Activated CD8-positive, alpha-beta T cell treated with anti-CD3 and anti-CD28 coated beads, Interleukin-2, amount 10 ng/mL, durations not matched to agents 7 days and 5 days (primary cell): ENCODE measurements around the gene SLIT1. TPM values are rescaled to one million over a fixed set of nuclear protein-coding genes. Genes with fewer than 3 reads are reported as not detected.

ENCODE experiments used
- ATAC-seq: fragments of 150-1000 bp; cut with Tn5 transposase; one replicate; pipeline ENCODE4 v1.10.0; 2021; ENCODE audit warnings: moderate library complexity
- CTCF ChIA-PET: fragments of 350-600 bp; sonication (Branson Sonifier 250); formaldehyde crosslinking; loops from one replicate; lab custom pipeline; 2021; ENCODE audit warnings: antibody characterized with exemption; lab: Charles Lee
- POLR2A ChIA-PET: fragments of 350-600 bp; sonication (Branson Sonifier 250); formaldehyde crosslinking; loops from one replicate; lab custom pipeline; 2021; ENCODE audit warnings: antibody characterized with exemption; lab: Charles Lee
- DNase-seq: peaks from one replicate; pipeline ENCODE4 v3.0.0-alpha.2; 2020
- H3K27ac Mint-ChIP-seq: one replicate; pipeline ENCODE4 v1.8.0; 2021; ENCODE audit warnings: mild to moderate bottlenecking, mixed read lengths
- H3K27me3 Mint-ChIP-seq: one replicate; pipeline ENCODE4 v1.8.0; 2021; ENCODE audit warnings: low read depth, mixed read lengths
- H3K36me3 Mint-ChIP-seq: one replicate; pipeline ENCODE4 v1.8.0; 2021; ENCODE audit warnings: low read depth, mixed read lengths
- H3K4me1 Mint-ChIP-seq: one replicate; pipeline ENCODE4 v1.8.0; 2021; ENCODE audit warnings: low read depth, mixed read lengths
- H3K4me3 Mint-ChIP-seq: one replicate; pipeline ENCODE4 v1.8.0; 2021; ENCODE audit warnings: mild to moderate bottlenecking, mixed read lengths
- H3K9me3 Mint-ChIP-seq: one replicate; pipeline ENCODE4 v1.8.0; 2022; ENCODE audit warnings: mixed read lengths; ENCODE audit not compliant: insufficient read depth
- total RNA-seq, 2 experiments: library from RNA; stranded (reverse); gene quantifications; one replicate each; pipeline ENCODE4 v1.2.3, GENCODE V29; 2021

The SLIT1 gene
- total RNA-seq = under 1 TPM; 0.70 to 0.71 TPM

DNA sequence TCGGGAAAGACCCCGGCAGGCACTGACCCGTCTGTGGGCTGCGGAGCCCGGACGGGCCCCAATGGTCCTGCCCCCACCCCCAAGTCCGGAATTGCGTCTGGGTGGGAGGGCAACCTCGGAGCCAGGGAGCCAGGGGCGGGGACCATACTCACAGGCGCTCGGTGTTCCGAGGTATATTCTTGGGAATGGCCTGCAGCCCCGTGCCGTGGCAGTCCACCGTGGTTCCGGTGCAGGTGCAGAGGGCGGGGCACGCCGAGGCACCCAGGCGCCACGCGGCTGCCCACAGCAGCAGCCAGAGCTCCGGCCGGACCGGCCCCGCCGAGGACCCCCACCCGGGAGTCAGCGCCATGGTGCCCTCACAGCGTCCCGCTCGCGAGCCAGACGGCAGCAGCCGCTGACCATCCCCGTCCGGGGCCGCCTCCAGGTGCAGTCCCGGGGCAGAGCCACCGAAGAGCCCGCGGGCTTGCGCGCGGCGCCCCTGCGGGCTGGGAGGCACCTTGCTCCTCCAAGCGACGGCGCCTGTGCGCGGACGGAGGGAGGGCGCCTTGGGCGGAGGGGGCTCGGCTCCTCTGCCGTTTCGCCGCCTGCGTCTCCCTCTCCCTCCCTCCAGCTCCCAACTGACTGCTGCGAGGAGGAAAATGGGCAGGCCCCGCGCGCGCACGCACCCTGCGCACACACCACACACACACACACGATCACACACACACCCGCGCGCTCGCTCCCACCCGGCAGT, at the start of gene SLIT1:
SLIT1 (minus strand) TSS at position 634 of the 733 bp plus-strand sequence; CDS start at position 349, 285 bp downstream.
- H3K27ac Mint-ChIP-seq = no peak within 1 kb of the TSS
- ChIA-PET CTCF (no interaction called here), POLR2A (no interaction called here)
- H3K4me3 Mint-ChIP-seq = peak within 1 kb of the TSS; percentile 15
- H3K9me3 Mint-ChIP-seq = no peaks in the 10 kb centered on the region
- peak; percentile 22 for ATAC-seq
- DNase-seq = no peak
- peaks cover 6% of the 10 kb centered on the region for H3K4me1 Mint-ChIP-seq
- H3K27me3 Mint-ChIP-seq = peaks cover 67% of the 10 kb centered on the region
- H3K36me3 Mint-ChIP-seq = no peaks in the 10 kb centered on the region

GRCh38 chr10:97235353-97235752, 49.6 kb upstream of the SLIT1 start:
- Mint-ChIP-seq H3K4me3 (no peak overlapping the region), H3K36me3 (peaks cover 28% of the 10 kb centered on the region), H3K9me3 (no peaks in the 10 kb centered on the region), H3K27me3 (no peaks in the 10 kb centered on the region), H3K27ac (no peak overlapping the region), H3K4me1 (peaks cover 3% of the 10 kb centered on the region)
- POLR2A ChIA-PET = interaction anchor here (0.8 kb wide), 1 partner anchor 16 kb away, joined by 3 read pairs; no protein-coding TSS in a partner anchor
- CTCF ChIA-PET = interaction anchor here (0.6 to 3.8 kb wide), 11 partner anchors 9 to 210 kb away, joined by 3 to 27 read pairs (median 8); no protein-coding TSS in a partner anchor
- no peak for ATAC-seq
- no peak for DNase-seq

GRCh38 chr10:97234400-97234799, 48.6 kb upstream of the SLIT1 start:
- peaks cover 3% of the 10 kb centered on the region for H3K4me1 Mint-ChIP-seq
- no peaks in the 10 kb centered on the region for H3K27me3 Mint-ChIP-seq
- H3K36me3 Mint-ChIP-seq = peaks cover 38% of the 10 kb centered on the region
- H3K27ac Mint-ChIP-seq = no peak overlapping the region
- CTCF ChIA-PET = interaction anchor here (0.7 to 3.8 kb wide), 10 partner anchors 8 to 205 kb away, joined by 3 to 27 read pairs (median 8); no protein-coding TSS in a partner anchor
- POLR2A ChIA-PET = interaction anchor here (0.8 kb wide), 1 partner anchor 15 kb away, joined by 3 read pairs; no protein-coding TSS in a partner anchor
- no peak for DNase-seq
- ATAC-seq = peak; percentile 33
- no peak overlapping the region for H3K4me3 Mint-ChIP-seq
- H3K9me3 Mint-ChIP-seq = no peaks in the 10 kb centered on the region

GRCh38 chr10:97230146-97230545, 44.4 kb upstream of the SLIT1 start:
- Mint-ChIP-seq H3K36me3 (peaks cover 57% of the 10 kb centered on the region), H3K27ac (no peak overlapping the region), H3K27me3 (no peaks in the 10 kb centered on the region), H3K4me3 (no peak overlapping the region), H3K4me1 (peaks cover 3% of the 10 kb centered on the region), H3K9me3 (no peaks in the 10 kb centered on the region)
- no peak for DNase-seq
- ATAC-seq = no peak
- CTCF ChIA-PET = interaction anchor here (1.3 to 1.7 kb wide), 2 partner anchors 19 to 157 kb away, joined by 5 to 6 read pairs; no protein-coding TSS in a partner anchor
- POLR2A ChIA-PET = no interaction called here

DNA sequence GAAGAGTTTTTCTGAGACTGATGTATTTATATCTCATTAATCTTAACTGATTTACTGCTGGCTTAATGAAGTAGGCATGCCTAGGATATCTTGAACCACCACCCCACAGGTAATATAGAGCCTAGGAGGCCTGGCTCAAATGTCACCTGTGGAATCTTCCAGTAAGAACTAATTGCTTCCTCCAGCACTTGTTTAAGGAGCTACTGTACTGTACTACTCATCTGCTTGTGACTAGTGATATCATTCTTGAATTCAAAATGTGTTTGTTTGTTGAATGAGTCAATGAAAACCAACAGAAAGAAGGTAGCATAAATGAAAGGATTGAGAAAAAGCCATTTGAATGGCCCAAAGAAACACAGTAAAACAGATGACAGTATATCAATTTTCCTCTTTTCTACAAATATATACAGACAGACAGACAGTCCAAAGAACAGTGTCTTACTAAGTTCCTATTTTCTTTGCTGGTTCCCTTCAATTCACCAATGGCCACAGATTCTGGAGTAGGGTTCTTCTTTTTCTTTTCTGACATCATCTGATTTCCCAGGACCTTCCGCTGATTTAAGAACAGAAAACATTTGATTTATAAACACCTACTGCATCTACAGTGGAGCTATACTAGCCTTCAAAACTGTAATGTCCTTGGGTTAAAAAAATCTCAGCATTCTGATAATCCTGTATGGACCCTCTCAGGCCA, 43.7 kb upstream of the SLIT1 start:
- Mint-ChIP-seq H3K9me3 (no peaks in the 10 kb centered on the region), H3K36me3 (peaks cover 60% of the 10 kb centered on the region), H3K4me1 (peaks cover 10% of the 10 kb centered on the region), H3K27ac (no peak overlapping the region), H3K4me3 (no peak overlapping the region), H3K27me3 (no peaks in the 10 kb centered on the region)
- no peak for DNase-seq
- CTCF ChIA-PET = interaction anchor here (1.3 to 1.7 kb wide), 2 partner anchors 19 to 157 kb away, joined by 5 to 6 read pairs; no protein-coding TSS in a partner anchor
- ATAC-seq = no peak
- POLR2A ChIA-PET = no interaction called here

- Mint-ChIP-seq H3K4me3 (no peak overlapping the region), H3K9me3 (no peaks in the 10 kb centered on the region), H3K27me3 (no peaks in the 10 kb centered on the region), H3K36me3 (peaks cover 58% of the 10 kb centered on the region), H3K4me1 (peaks cover 14% of the 10 kb centered on the region), H3K27ac (no peak overlapping the region)
- no peak for DNase-seq
- ChIA-PET POLR2A (no interaction called here), CTCF (interaction anchor here (1.0 to 1.7 kb wide), 2 partner anchors 18 to 50 kb away, joined by 4 to 6 read pairs; no protein-coding TSS in a partner anchor)
- ATAC-seq = no peak
These were observed 43.0 kb upstream of the SLIT1 start for GRCh38 chr10:97228775-97229157.

DNA sequence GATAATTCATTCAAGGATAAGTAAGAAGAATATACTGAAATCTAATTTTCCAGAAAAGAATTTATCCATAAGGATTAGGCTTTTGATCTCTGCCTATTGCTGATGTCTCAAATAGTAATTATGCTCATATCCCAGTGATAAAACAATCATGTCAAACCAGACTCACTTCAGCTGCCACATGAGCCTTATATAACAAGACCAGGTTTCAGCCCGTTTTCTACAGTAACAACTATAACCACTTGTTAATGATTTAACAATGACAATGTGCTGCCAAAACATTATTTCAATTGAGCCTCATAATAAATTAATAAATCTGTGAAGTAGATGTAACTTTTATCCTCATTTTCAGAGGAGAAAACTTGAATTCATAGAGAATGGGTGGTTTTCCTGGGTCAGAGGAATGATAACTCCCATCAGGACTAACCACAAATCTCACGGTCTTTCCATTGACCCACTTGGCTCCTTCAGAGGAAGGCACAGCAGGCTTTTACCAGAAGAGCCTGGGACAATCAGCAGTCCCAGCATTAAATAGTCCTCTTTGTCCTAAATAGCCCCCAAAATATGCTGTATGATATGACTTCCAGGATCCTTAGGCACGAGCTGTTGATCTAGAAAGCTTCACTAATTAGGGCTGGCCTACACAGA, 42.5 kb upstream of the SLIT1 start:
- POLR2A ChIA-PET = no interaction called here
- H3K9me3 Mint-ChIP-seq = no peaks in the 10 kb centered on the region
- CTCF ChIA-PET = interaction anchor here (1.0 to 4.8 kb wide), 3 partner anchors 18 to 51 kb away, joined by 4 to 39 read pairs (median 6); no protein-coding TSS in a partner anchor
- H3K27me3 Mint-ChIP-seq = no peaks in the 10 kb centered on the region
- no peak overlapping the region for H3K27ac Mint-ChIP-seq
- no peak overlapping the region for H3K4me3 Mint-ChIP-seq
- H3K36me3 Mint-ChIP-seq = peaks cover 57% of the 10 kb centered on the region
- peaks cover 14% of the 10 kb centered on the region for H3K4me1 Mint-ChIP-seq
- no peak for ATAC-seq
- DNase-seq = no peak

GRCh38 chr10:97226398-97226797, 40.6 kb upstream of the SLIT1 start:
- Mint-ChIP-seq H3K9me3 (no peaks in the 10 kb centered on the region), H3K27ac (no peak overlapping the region), H3K4me3 (no peak overlapping the region), H3K27me3 (no peaks in the 10 kb centered on the region), H3K36me3 (peaks cover 56% of the 10 kb centered on the region), H3K4me1 (peaks cover 13% of the 10 kb centered on the region)
- ATAC-seq = no peak
- ChIA-PET CTCF (interaction anchor here (0.6 to 4.8 kb wide), 3 partner anchors 9 to 153 kb away, joined by 3 to 39 read pairs (median 12); no protein-coding TSS in a partner anchor), POLR2A (no interaction called here)
- DNase-seq = no peak

- CTCF ChIA-PET = interaction anchor here (0.6 to 4.8 kb wide), 6 partner anchors 10 to 1230 kb away, joined by 3 to 39 read pairs (median 8); no protein-coding TSS in a partner anchor
- Mint-ChIP-seq H3K36me3 (peaks cover 58% of the 10 kb centered on the region), H3K27ac (no peak overlapping the region), H3K4me1 (peaks cover 15% of the 10 kb centered on the region), H3K4me3 (no peak overlapping the region), H3K27me3 (no peaks in the 10 kb centered on the region), H3K9me3 (no peaks in the 10 kb centered on the region)
- DNase-seq (no peak), ATAC-seq (no peak)
- POLR2A ChIA-PET = no interaction called here
These were observed 39.0 kb upstream of the SLIT1 start for GRCh38 chr10:97224483-97225435.

GRCh38 chr10:97222326-97222961, 36.7 kb upstream of the SLIT1 start:
- DNase-seq (no peak), ATAC-seq (no peak)
- Mint-ChIP-seq H3K9me3 (no peaks in the 10 kb centered on the region), H3K27ac (no peak overlapping the region), H3K4me1 (peaks cover 34% of the 10 kb centered on the region), H3K4me3 (no peak overlapping the region), H3K36me3 (peaks cover 42% of the 10 kb centered on the region), H3K27me3 (no peaks in the 10 kb centered on the region)
- POLR2A ChIA-PET = no interaction called here
- CTCF ChIA-PET = interaction anchor here (1.3 to 5.1 kb wide), 4 partner anchors 13 to 150 kb away, joined by 4 to 34 read pairs (median 6); no protein-coding TSS in a partner anchor
